ENCODE results near the gene MTSS2.

Gene MTSS2

GRCh38 chr16:70701596-70701995 lies 15.7 kb upstream of the MTSS2 start:
- peaks cover 27% of the 10 kb centered on the region for H3K4me1 ChIP-seq (ENCODE audit: insufficient read depth, low read length)
- peaks cover 12% of the 10 kb centered on the region for H3K9me3 ChIP-seq (ENCODE audit: low read length)
- no peaks in the 10 kb centered on the region for H3K27me3 ChIP-seq (ENCODE audit: insufficient read depth, low read length)
- no peak overlapping the region for H3K4me3 ChIP-seq (ENCODE audit: low read length)
- peaks cover 9% of the 10 kb centered on the region for H3K36me3 ChIP-seq (ENCODE audit: insufficient read depth, low read length)
- H2AFZ ChIP-seq (ENCODE audit: low read depth, low read length) = no peak overlapping the region

DNA sequence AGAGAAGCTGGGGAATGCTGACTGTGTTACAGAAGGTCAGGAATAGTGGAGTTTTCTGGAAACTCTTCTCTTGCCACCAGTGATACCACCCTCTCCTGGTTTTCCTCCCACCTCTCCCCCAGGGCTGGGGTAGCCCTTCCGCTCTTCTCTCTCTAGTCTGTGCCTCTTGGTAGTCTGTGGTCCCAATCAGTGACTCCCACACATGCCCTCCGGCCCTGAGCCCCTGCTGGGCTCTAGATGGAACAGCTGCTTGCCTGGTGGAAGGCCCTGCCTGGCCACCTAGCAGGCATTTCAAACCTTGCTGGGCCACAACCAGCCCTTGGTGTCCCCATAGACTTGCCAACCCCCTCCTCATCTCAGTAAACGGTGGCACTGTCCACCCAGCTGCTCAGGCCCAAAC lies 15.2 kb upstream of the MTSS2 start:
- no peak overlapping the region for H3K4me3 ChIP-seq (ENCODE audit: low read length)
- peaks cover 12% of the 10 kb centered on the region for H3K9me3 ChIP-seq (ENCODE audit: low read length)
- no peaks in the 10 kb centered on the region for H3K27me3 ChIP-seq (ENCODE audit: insufficient read depth, low read length)
- no peak overlapping the region for H2AFZ ChIP-seq (ENCODE audit: low read depth, low read length)
- H3K36me3 ChIP-seq (ENCODE audit: insufficient read depth, low read length) = peaks cover 9% of the 10 kb centered on the region
- peaks cover 27% of the 10 kb centered on the region for H3K4me1 ChIP-seq (ENCODE audit: insufficient read depth, low read length)

DNA sequence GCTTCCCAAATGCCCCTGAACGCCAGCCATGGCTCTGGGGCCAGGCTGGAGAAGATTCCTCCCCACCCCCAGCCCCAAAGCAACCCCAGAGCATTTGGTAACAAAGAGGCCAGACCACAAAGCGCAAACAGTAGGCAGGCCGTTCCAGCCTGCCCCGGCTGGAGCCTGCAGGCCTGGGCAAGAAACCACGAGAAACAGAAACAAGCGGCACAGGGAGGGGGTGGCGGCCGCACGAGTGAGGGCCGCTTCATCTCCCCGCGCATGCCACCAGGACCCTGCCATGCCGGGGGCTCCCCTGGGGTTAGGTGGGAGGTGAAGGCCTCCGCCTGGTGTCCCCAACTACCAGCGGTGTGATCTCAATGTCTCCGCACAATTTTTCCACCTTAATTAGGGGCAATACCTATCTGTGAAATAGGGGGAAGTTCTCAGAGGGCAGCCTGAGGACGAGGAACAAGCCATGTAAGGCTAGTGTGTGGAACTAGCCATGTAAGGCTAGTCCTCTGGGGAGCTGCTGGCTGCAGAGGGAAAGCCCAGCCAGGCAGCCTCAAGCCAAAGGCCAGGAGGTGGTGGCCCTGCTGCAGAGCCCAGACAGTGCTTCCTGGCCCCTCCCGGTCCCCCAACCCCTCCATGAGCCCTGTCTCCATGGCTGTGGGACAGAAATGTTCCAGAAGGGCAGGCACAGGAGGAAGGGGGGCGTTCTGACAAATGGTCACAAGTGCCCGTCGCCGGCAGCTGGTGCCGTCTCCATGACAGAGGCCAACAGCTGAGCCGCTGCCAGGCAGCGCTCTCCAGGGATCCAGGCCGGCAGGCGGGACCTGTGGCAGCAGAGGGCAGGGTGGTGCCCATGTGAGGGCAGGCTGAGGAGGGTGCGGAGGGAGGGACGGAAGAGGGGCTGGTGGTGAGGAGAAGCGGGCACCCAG lies 14.5 kb upstream of the MTSS2 start:
- Histone ChIP-seq H2AFZ (ENCODE audit: low read depth, low read length) (no peak overlapping the region), H3K4me1 (ENCODE audit: insufficient read depth, low read length) (peaks cover 27% of the 10 kb centered on the region), H3K36me3 (ENCODE audit: insufficient read depth, low read length) (peaks cover 9% of the 10 kb centered on the region), H3K9me3 (ENCODE audit: low read length) (peaks cover 12% of the 10 kb centered on the region), H3K4me3 (ENCODE audit: low read length) (no peak overlapping the region), H3K27me3 (ENCODE audit: insufficient read depth, low read length) (no peaks in the 10 kb centered on the region)

GRCh38 chr16:70699696-70700095 lies 13.8 kb upstream of the MTSS2 start:
- Histone ChIP-seq H3K4me3 (ENCODE audit: low read length) (no peak overlapping the region), H2AFZ (ENCODE audit: low read depth, low read length) (no peak overlapping the region), H3K9me3 (ENCODE audit: low read length) (peaks cover 12% of the 10 kb centered on the region), H3K27me3 (ENCODE audit: insufficient read depth, low read length) (no peaks in the 10 kb centered on the region), H3K36me3 (ENCODE audit: insufficient read depth, low read length) (peaks cover 9% of the 10 kb centered on the region), H3K4me1 (ENCODE audit: insufficient read depth, low read length) (peaks cover 29% of the 10 kb centered on the region)

GRCh38 chr16:70698901-70699300 lies 13.0 kb upstream of the MTSS2 start:
- Histone ChIP-seq H3K27me3 (ENCODE audit: insufficient read depth, low read length) (no peaks in the 10 kb centered on the region), H3K4me1 (ENCODE audit: insufficient read depth, low read length) (peaks cover 29% of the 10 kb centered on the region)

DNA sequence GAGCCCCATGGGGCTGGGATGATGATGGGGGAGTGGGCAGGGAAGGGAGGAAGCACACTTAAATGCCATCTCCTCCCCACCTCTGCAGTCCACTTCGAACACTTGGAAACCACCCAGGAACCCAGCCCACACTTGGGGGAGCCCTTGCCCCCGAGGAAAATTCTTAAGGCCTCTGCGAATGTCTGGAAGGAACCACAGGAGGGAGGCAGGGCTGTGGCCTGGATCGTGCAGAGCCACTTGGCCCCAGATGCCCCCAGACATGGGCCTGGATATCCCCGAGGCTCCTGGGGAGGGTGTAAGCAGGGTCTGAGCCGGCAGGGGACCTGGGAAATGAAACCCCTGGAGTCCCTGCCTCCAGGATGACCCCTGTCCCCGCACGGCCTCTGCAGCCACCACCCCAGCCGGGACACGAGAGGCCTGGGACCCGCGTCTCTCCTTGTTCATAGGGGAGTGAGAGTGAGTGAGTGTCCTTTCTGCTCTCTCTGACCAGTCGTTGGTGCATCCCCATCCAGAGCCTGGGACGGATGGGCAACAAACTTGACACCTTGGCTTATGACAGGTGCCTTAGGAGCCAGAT lies 11.8 kb upstream of the MTSS2 start:
- Histone ChIP-seq H3K4me1 (ENCODE audit: insufficient read depth, low read length) (peaks cover 29% of the 10 kb centered on the region), H3K36me3 (ENCODE audit: insufficient read depth, low read length) (peaks cover 9% of the 10 kb centered on the region), H3K9me3 (ENCODE audit: low read length) (peaks cover 12% of the 10 kb centered on the region), H2AFZ (ENCODE audit: low read depth, low read length) (no peak overlapping the region), H3K27me3 (ENCODE audit: insufficient read depth, low read length) (no peaks in the 10 kb centered on the region), H3K4me3 (ENCODE audit: low read length) (no peak overlapping the region)

More at GRCh38 chr16:70698901-70699300, 13.0 kb upstream of the MTSS2 start:
- Histone ChIP-seq H3K9me3 (ENCODE audit: low read length) (peaks cover 12% of the 10 kb centered on the region), H2AFZ (ENCODE audit: low read depth, low read length) (no peak overlapping the region), H3K36me3 (ENCODE audit: insufficient read depth, low read length) (peaks cover 9% of the 10 kb centered on the region), H3K4me3 (ENCODE audit: low read length) (no peak overlapping the region)

GRCh38 chr16:70696952-70697593 lies 11.2 kb upstream of the MTSS2 start:
- H3K36me3 ChIP-seq (ENCODE audit: insufficient read depth, low read length) = peaks cover 9% of the 10 kb centered on the region
- no peaks in the 10 kb centered on the region for H3K27me3 ChIP-seq (ENCODE audit: insufficient read depth, low read length)
- H3K9me3 ChIP-seq (ENCODE audit: low read length) = peaks cover 12% of the 10 kb centered on the region
- H3K4me3 ChIP-seq (ENCODE audit: low read length) = no peak overlapping the region
- no peak overlapping the region for H2AFZ ChIP-seq (ENCODE audit: low read depth, low read length)
- H3K4me1 ChIP-seq (ENCODE audit: insufficient read depth, low read length) = peaks cover 31% of the 10 kb centered on the region

DNA sequence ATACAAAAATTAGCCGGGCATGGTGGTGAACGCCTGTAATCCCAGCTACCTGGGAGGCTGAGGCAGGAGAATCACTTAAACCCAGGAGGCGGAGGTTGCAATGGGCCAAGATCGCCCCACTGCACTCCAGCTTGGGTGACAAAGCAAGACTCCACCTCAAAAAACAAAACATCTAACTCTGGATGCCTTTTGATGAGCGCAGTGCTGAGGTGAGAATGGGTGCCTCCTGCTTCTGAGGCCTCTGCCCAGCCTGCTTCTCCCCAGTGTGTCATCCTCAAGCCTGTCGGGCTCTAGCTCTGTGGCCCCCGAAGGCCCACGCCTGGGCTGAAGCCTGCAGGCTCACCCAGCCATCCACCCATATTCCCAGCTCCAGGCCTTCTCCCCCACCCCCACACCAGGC lies 10.5 kb upstream of the MTSS2 start:
- Histone ChIP-seq H3K27me3 (ENCODE audit: insufficient read depth, low read length) (no peaks in the 10 kb centered on the region), H3K4me3 (ENCODE audit: low read length) (no peak overlapping the region), H3K4me1 (ENCODE audit: insufficient read depth, low read length) (peaks cover 35% of the 10 kb centered on the region), H3K9me3 (ENCODE audit: low read length) (peaks cover 12% of the 10 kb centered on the region), H3K36me3 (ENCODE audit: insufficient read depth, low read length) (peaks cover 9% of the 10 kb centered on the region), H2AFZ (ENCODE audit: low read depth, low read length) (no peak overlapping the region)

DNA sequence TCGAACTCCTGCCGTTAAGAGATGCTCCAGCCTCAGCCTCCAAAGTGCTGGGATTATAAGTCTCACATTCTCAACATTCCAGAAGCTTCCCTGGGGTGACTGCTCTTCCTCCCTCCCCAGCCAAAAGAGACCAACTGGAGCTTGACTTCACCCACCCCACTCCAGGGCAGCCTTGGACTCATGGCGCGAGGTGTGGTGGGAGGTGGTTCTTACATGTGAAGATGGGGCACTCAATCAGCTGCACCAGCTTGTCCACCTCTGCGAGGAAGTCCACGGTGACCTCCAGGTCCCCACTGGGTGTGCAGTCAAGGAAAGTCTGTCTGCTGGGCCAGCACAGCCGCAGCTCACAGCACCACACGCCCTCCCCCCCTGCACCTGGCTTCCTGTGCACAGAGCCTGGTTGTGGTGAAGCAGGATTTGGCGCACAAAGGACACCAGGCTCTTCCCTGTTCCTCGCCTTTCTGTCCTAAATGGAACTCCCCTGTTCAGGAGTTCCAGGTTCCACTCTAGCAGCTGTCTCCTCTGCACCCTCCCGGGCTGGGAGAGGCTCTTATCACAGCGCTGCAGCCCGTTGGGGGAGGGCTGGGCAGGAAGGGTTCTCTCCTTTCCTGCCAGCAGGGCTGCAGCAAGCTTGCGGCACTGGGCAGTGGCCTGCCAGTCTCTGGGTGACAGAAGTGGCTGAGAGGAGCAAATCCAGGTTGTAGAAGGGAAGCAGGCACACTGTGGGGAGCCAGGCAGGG lies 9.6 kb upstream of the MTSS2 start:
- Histone ChIP-seq H2AFZ (ENCODE audit: low read depth, low read length) (no peak overlapping the region), H3K36me3 (ENCODE audit: insufficient read depth, low read length) (peaks cover 9% of the 10 kb centered on the region), H3K27me3 (ENCODE audit: insufficient read depth, low read length) (no peaks in the 10 kb centered on the region), H3K4me3 (ENCODE audit: low read length) (no peak overlapping the region), H3K9me3 (ENCODE audit: low read length) (peaks cover 12% of the 10 kb centered on the region), H3K4me1 (ENCODE audit: insufficient read depth, low read length) (peaks cover 38% of the 10 kb centered on the region)

GRCh38 chr16:70694868-70695218 lies 9.0 kb upstream of the MTSS2 start:
- no peaks in the 10 kb centered on the region for H3K27me3 ChIP-seq (ENCODE audit: insufficient read depth, low read length)
- no peak overlapping the region for H2AFZ ChIP-seq (ENCODE audit: low read depth, low read length)
- peaks cover 9% of the 10 kb centered on the region for H3K36me3 ChIP-seq (ENCODE audit: insufficient read depth, low read length)
- peaks cover 38% of the 10 kb centered on the region for H3K4me1 ChIP-seq (ENCODE audit: insufficient read depth, low read length)
- peaks cover 12% of the 10 kb centered on the region for H3K9me3 ChIP-seq (ENCODE audit: low read length)
- no peak overlapping the region for H3K4me3 ChIP-seq (ENCODE audit: low read length)

DNA sequence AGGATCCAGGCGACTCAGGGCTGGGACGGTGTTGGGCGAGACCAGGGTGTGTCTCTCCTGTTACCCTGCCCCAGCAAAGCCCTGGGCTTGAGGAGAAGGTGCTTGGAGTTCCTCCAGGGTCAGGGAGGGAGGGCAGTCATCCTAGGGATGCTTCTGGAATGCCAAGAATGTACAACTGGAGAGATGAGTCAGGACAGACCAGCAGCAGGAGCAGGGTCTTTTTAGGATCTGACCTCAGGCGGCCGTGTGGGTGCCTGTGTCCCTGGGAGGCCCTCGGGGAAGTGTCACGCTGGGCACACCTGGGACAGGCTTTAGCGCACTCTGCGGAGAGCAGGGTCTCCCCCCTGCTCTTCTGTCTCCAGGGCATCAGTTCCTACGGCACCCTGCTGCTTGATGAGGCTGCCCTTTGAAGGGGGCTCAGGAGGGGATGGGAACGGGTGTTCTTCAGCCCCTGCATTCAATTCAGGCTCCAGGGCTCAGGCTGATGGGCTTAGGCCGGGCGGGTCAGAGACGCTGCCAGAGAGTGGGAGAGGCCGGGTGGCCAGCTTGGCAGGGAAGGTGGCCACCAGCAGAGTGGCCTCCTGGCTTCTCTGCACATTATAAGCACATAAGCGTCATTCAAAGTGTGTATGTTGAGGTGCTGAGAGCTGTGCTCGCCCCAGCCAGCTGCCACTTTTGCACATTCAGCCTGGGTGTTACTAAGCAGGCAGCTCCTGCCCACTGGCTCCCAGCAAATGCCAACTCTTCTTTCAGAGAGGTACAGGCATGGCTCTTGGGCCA lies 8.4 kb upstream of the MTSS2 start:
- peaks cover 38% of the 10 kb centered on the region for H3K4me1 ChIP-seq (ENCODE audit: insufficient read depth, low read length)

GRCh38 chr16:70692873-70693671 lies 7.2 kb upstream of the MTSS2 start:
- Histone ChIP-seq H3K36me3 (ENCODE audit: insufficient read depth, low read length) (peaks cover 2% of the 10 kb centered on the region), H3K9me3 (ENCODE audit: low read length) (no peaks in the 10 kb centered on the region), H3K4me1 (ENCODE audit: insufficient read depth, low read length) (peaks cover 38% of the 10 kb centered on the region), H3K27me3 (ENCODE audit: insufficient read depth, low read length) (no peaks in the 10 kb centered on the region), H3K4me3 (ENCODE audit: low read length) (no peak overlapping the region), H2AFZ (ENCODE audit: low read depth, low read length) (no peak overlapping the region)

More for the DNA sequence above, 8.4 kb upstream of the MTSS2 start:
- Histone ChIP-seq H3K9me3 (ENCODE audit: low read length) (peaks cover 6% of the 10 kb centered on the region), H3K4me3 (ENCODE audit: low read length) (no peak overlapping the region), H3K27me3 (ENCODE audit: insufficient read depth, low read length) (no peaks in the 10 kb centered on the region), H2AFZ (ENCODE audit: low read depth, low read length) (no peak overlapping the region), H3K36me3 (ENCODE audit: insufficient read depth, low read length) (peaks cover 5% of the 10 kb centered on the region)
